Mammary epithelial cell (primary cell): ENCODE measurements around the gene ADARB1.

ENCODE experiments used
- CTCF ChIP-seq, 2 donors: IDR thresholded peaks in 1 of 2; conservative IDR thresholded peaks in 1 of 2; 2 replicates each; pipeline ENCODE4 v1.5.1; 2011 to 2012; ENCODE audit warnings: inconsistent platforms in 2 of 2, low read length in 2 of 2, mild to moderate bottlenecking in 2 of 2, control low read depth in 1 of 2, low read depth in 1 of 2; ENCODE audit not compliant: insufficient read depth in 1 of 2; ENCODE audit errors: extremely low read depth in 1 of 2
- EZH2 ChIP-seq: IDR thresholded peaks from 2 replicates; pipeline ENCODE4 v1.6.1; 2012; ENCODE audit warnings: low read length, inconsistent platforms, borderline replicate concordance

- TF ChIP-seq CTCF (conservative IDR thresholded peaks at IDR 0.05 in 1 of 2, IDR thresholded peaks at IDR 0.05 in 1 of 2; ENCODE audit: extremely low read depth in 1 of 2, insufficient read depth in 1 of 2, low read depth in 1 of 2, low read length in 2 of 2) = no peak
- no peak for TF ChIP-seq EZH2
Observed at GRCh38 chr21:45187646-45188045, 113.3 kb downstream of the ADARB1 start.
